ENCODE measurements around the gene UMODL1.
"Not testable (repeated sequence)": the region's sequence is repeated elsewhere in the genome, so short reads cannot be mapped to it uniquely, and the experiment has no call there.

Gene UMODL1

GRCh38 chr21:42179316-42179715 lies 108.2 kb downstream of the UMODL1 start:
- no peak for TF ChIP-seq POLR2A (IDR thresholded peaks at IDR 0.05; ENCODE audit: low read depth, low read length)
- DNase-seq (ENCODE audit: insufficient read length, low spot score) (no peak), FAIRE-seq (no peak)

- FAIRE-seq; DNase-seq (ENCODE audit: insufficient read length, low spot score): not testable (repeated sequence)
These were observed 108.9 kb downstream of the UMODL1 start for GRCh38 chr21:42180001-42180400.

GRCh38 chr21:42182713-42183371 lies 111.7 kb downstream of the UMODL1 start:
- DNase-seq (ENCODE audit: insufficient read length, low spot score) (no peak), FAIRE-seq (no peak)
- TF ChIP-seq PAX5 (IDR thresholded peaks at IDR 0.05; ENCODE audit: insufficient read depth, low read length, severe bottlenecking), result no peak
- TF ChIP-seq POU2F2 (IDR thresholded peaks at IDR 0.05; ENCODE audit: low read depth, low read length), result no peak
- no peak for TF ChIP-seq POLR2AphosphoS5 (IDR thresholded peaks at IDR 0.05; ENCODE audit: low read depth, low read length)
- TF ChIP-seq POLR2A (IDR thresholded peaks at IDR 0.05; ENCODE audit: low read depth, low read length), result no peak
- TF ChIP-seq TAF1 (IDR thresholded peaks at IDR 0.05; ENCODE audit: low read depth, low read length), result no peak

- DNase-seq (ENCODE audit: insufficient read length, low spot score) (no peak), FAIRE-seq (peak; percentile 88)
- TF ChIP-seq POLR2AphosphoS5 (IDR thresholded peaks at IDR 0.05; ENCODE audit: low read depth, low read length) (no peak), POU2F2 (IDR thresholded peaks at IDR 0.05; ENCODE audit: low read depth, low read length) (no peak), POLR2A (IDR thresholded peaks at IDR 0.05; ENCODE audit: low read depth, low read length) (no peak), TAF1 (IDR thresholded peaks at IDR 0.05; ENCODE audit: low read depth, low read length) (no peak), PAX5 (IDR thresholded peaks at IDR 0.05; ENCODE audit: insufficient read depth, low read length, severe bottlenecking) (no peak), SPI1 (IDR thresholded peaks at IDR 0.05; ENCODE audit: low read depth, low read length) (no peak)
These were observed 112.5 kb downstream of the UMODL1 start for GRCh38 chr21:42183374-42184266.

- FAIRE-seq (no peak), DNase-seq (ENCODE audit: insufficient read length, low spot score) (no peak)
- TF ChIP-seq POU2F2 (IDR thresholded peaks at IDR 0.05; ENCODE audit: low read depth, low read length) (no peak), POLR2AphosphoS5 (IDR thresholded peaks at IDR 0.05; ENCODE audit: low read depth, low read length) (no peak), SPI1 (IDR thresholded peaks at IDR 0.05; ENCODE audit: low read depth, low read length) (no peak), TAF1 (IDR thresholded peaks at IDR 0.05; ENCODE audit: low read depth, low read length) (no peak), POLR2A (IDR thresholded peaks at IDR 0.05; ENCODE audit: low read depth, low read length) (no peak), PAX5 (IDR thresholded peaks at IDR 0.05; ENCODE audit: insufficient read depth, low read length, severe bottlenecking) (no peak)
These were observed 115.5 kb downstream of the UMODL1 start for GRCh38 chr21:42186591-42186990.

- peak; percentile 73 for DNase-seq (ENCODE audit: insufficient read length, low spot score)
These were observed 117.0 kb downstream of the UMODL1 start for GRCh38 chr21:42187976-42188653.

GRCh38 chr21:42188663-42189062 lies 117.5 kb downstream of the UMODL1 start:
- no peak for DNase-seq (ENCODE audit: insufficient read length, low spot score)
- TF ChIP-seq POLR2AphosphoS5 (IDR thresholded peaks at IDR 0.05; ENCODE audit: low read depth, low read length) (no peak), POU2F2 (IDR thresholded peaks at IDR 0.05; ENCODE audit: low read depth, low read length) (no peak), TAF1 (IDR thresholded peaks at IDR 0.05; ENCODE audit: low read depth, low read length) (no peak), POLR2A (IDR thresholded peaks at IDR 0.05; ENCODE audit: low read depth, low read length) (no peak), SPI1 (IDR thresholded peaks at IDR 0.05; ENCODE audit: low read depth, low read length) (no peak), PAX5 (IDR thresholded peaks at IDR 0.05; ENCODE audit: insufficient read depth, low read length, severe bottlenecking) (no peak)
- FAIRE-seq, result no peak

More at GRCh38 chr21:42187976-42188653, 117.0 kb downstream of the UMODL1 start:
- peak; percentile 92 for FAIRE-seq
- TF ChIP-seq PAX5 (IDR thresholded peaks at IDR 0.05; ENCODE audit: insufficient read depth, low read length, severe bottlenecking) (no peak), SPI1 (IDR thresholded peaks at IDR 0.05; ENCODE audit: low read depth, low read length) (peak; percentile 71), TAF1 (IDR thresholded peaks at IDR 0.05; ENCODE audit: low read depth, low read length) (peak; percentile 56; the same call in 1 of the 2 replicates), POU2F2 (IDR thresholded peaks at IDR 0.05; ENCODE audit: low read depth, low read length) (no peak), POLR2A (IDR thresholded peaks at IDR 0.05; ENCODE audit: low read depth, low read length) (peak; percentile 48; the same call in 1 of the 2 replicates), POLR2AphosphoS5 (IDR thresholded peaks at IDR 0.05; ENCODE audit: low read depth, low read length) (0 out of 2 replicates have a peak, but pooled peaks have one; percentile 51)

- DNase-seq (ENCODE audit: insufficient read length, low spot score) (no peak), FAIRE-seq (no peak)
- TF ChIP-seq SPI1 (IDR thresholded peaks at IDR 0.05; ENCODE audit: low read depth, low read length), result no peak
- no peak for TF ChIP-seq POLR2AphosphoS5 (IDR thresholded peaks at IDR 0.05; ENCODE audit: low read depth, low read length)
- TF ChIP-seq PAX5 (IDR thresholded peaks at IDR 0.05; ENCODE audit: insufficient read depth, low read length, severe bottlenecking), result no peak
- TF ChIP-seq POU2F2 (IDR thresholded peaks at IDR 0.05; ENCODE audit: low read depth, low read length), result no peak
- no peak for TF ChIP-seq POLR2A (IDR thresholded peaks at IDR 0.05; ENCODE audit: low read depth, low read length)
- no peak for TF ChIP-seq TAF1 (IDR thresholded peaks at IDR 0.05; ENCODE audit: low read depth, low read length)
These were observed 118.3 kb downstream of the UMODL1 start for GRCh38 chr21:42189431-42189830.

- TF ChIP-seq PAX5 (IDR thresholded peaks at IDR 0.05; ENCODE audit: insufficient read depth, low read length, severe bottlenecking) (no peak), POU2F2 (IDR thresholded peaks at IDR 0.05; ENCODE audit: low read depth, low read length) (no peak), POLR2AphosphoS5 (IDR thresholded peaks at IDR 0.05; ENCODE audit: low read depth, low read length) (no peak), TAF1 (IDR thresholded peaks at IDR 0.05; ENCODE audit: low read depth, low read length) (no peak), POLR2A (IDR thresholded peaks at IDR 0.05; ENCODE audit: low read depth, low read length) (no peak), SPI1 (IDR thresholded peaks at IDR 0.05; ENCODE audit: low read depth, low read length) (no peak)
- DNase-seq (ENCODE audit: insufficient read length, low spot score) (no peak), FAIRE-seq (no peak)
These were observed 118.9 kb downstream of the UMODL1 start for GRCh38 chr21:42189860-42190485.
